H1 (cell line): ENCODE data around the gene RHBDD1.

ENCODE experiments used
- ASH2L ChIP-seq: fragments of 200-600, 300-600 bp; sonication (generic); IDR thresholded peaks from one replicate; pipeline ENCODE4 v1.7.1; 2017; ENCODE audit warnings: low read length
- ATF3 ChIP-seq: IDR thresholded peaks from 2 replicates; pipeline ENCODE4 v1.6.1; 2011; ENCODE audit warnings: low read depth, mild to moderate bottlenecking, low read length; ENCODE audit not compliant: insufficient read depth
- CTCF ChIP-seq, 3 experiments: IDR thresholded peaks; 1 replicate in 2 of 3; 2 replicates in 1 of 3; pipeline versions ENCODE4 v1.5.1 to v1.6.1; 2011; ENCODE audit warnings: low read length in 3 of 3, mild to moderate bottlenecking in 3 of 3, inconsistent platforms in 2 of 3, low read depth in 1 of 3, moderate library complexity in 1 of 3; ENCODE audit not compliant: insufficient read depth in 1 of 3; ENCODE audit errors: control extremely low read depth in 1 of 3
- EP300 ChIP-seq, 2 experiments: IDR thresholded peaks; 1 replicate in 1 of 2; 2 replicates in 1 of 2; pipeline ENCODE4 v1.6.1; 2011 to 2012; ENCODE audit warnings: low read depth in 2 of 2, low read length in 2 of 2, mild to moderate bottlenecking in 2 of 2, borderline replicate concordance in 1 of 2, inconsistent platforms in 1 of 2, moderate library complexity in 1 of 2
- EZH2 ChIP-seq: fragments of 200-600 bp; sonication (generic); IDR thresholded peaks from 2 replicates; pipeline ENCODE4 v1.7.1; 2012; ENCODE audit warnings: low read depth, mild to moderate bottlenecking, moderate library complexity, low read length, inconsistent platforms; ENCODE audit not compliant: severe bottlenecking
- HDAC6 ChIP-seq: IDR thresholded peaks from one replicate; pipeline ENCODE4 v1.7.1; 2012; ENCODE audit warnings: low read depth, mild to moderate bottlenecking, inconsistent platforms, low read length, moderate library complexity
- JUN ChIP-seq: IDR thresholded peaks from 2 replicates; pipeline ENCODE4 v1.6.1; 2011; ENCODE audit warnings: low read depth, mild to moderate bottlenecking, improper control_type of control experiment, low read length
- POLR2A ChIP-seq, 2 experiments: IDR thresholded peaks; 1 replicate in 1 of 2; 2 replicates in 1 of 2; pipeline ENCODE4 v1.6.1; 2011; ENCODE audit warnings: low read depth in 2 of 2, low read length in 2 of 2, mild to moderate bottlenecking in 2 of 2; ENCODE audit errors: control extremely low read depth in 1 of 2
- RXRA ChIP-seq: IDR thresholded peaks from 2 replicates; pipeline ENCODE4 v1.6.1; 2011; ENCODE audit warnings: low read depth, mild to moderate bottlenecking, low read length, moderate library complexity; ENCODE audit not compliant: insufficient read depth
- YY1 ChIP-seq: IDR thresholded peaks from 2 replicates; pipeline ENCODE4 v1.6.1; 2011; ENCODE audit warnings: low read depth, mild to moderate bottlenecking, low read length
- TF ChIP-seq, protein P1 (sequence below): IDR thresholded peaks from 2 replicates; pipeline ENCODE4 v1.6.1; 2012; ENCODE audit warnings: inconsistent platforms

DNA sequence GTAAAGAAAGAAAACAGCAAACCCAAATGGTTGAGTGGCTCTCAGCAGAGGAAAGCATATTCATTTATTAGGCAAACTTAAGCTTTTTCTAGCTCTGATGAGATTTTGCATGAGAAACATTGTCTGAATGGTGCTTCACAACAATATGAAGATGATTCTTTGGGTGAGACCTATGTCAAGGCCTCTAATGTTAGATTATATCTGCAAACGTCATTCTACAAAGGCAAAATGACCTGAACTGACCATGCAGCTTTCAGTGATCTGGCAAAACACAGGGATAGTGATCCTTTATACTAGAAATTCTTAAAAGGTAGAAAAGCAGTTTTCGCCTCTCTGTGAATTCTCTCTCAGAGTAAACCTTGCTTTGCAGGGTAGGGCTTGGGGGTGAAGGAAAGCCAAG is 11.7 kb downstream of the RHBDD1 start:
- no peak for TF ChIP-seq EP300 (IDR thresholded peaks at IDR 0.05; ENCODE audit: borderline replicate concordance in 1 of 2, low read depth in 2 of 2, low read length in 2 of 2)
- TF ChIP-seq CTCF (IDR thresholded peaks at IDR 0.05; ENCODE audit: control extremely low read depth in 1 of 3, insufficient read depth in 1 of 3, low read depth in 1 of 3, low read length in 3 of 3), result no peak
- TF ChIP-seq, protein P1, sequence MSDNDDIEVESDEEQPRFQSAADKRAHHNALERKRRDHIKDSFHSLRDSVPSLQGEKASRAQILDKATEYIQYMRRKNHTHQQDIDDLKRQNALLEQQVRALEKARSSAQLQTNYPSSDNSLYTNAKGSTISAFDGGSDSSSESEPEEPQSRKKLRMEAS, result no peak
- no peak for TF ChIP-seq RXRA
- no peak for TF ChIP-seq POLR2A (IDR thresholded peaks at IDR 0.05; ENCODE audit: control extremely low read depth in 1 of 2, low read depth in 2 of 2, low read length in 2 of 2)
- no peak for TF ChIP-seq ATF3
- TF ChIP-seq ASH2L, result no peak
- no peak for TF ChIP-seq HDAC6
- no peak for TF ChIP-seq JUN
- no peak for TF ChIP-seq YY1
- no peak for TF ChIP-seq EZH2
